Effector CD4-positive, alpha-beta T cell (primary cell): ENCODE results near the gene TMEM38A.

Experiments used
- DNase-seq: peaks from one replicate; pipeline ENCODE4 v3.0.0-alpha.2; 2020
- total RNA-seq: gene quantifications from one replicate; lab custom pipeline; 2026; lab: John Stamatoyannopoulos, UW

TMEM38A gene, protein sequence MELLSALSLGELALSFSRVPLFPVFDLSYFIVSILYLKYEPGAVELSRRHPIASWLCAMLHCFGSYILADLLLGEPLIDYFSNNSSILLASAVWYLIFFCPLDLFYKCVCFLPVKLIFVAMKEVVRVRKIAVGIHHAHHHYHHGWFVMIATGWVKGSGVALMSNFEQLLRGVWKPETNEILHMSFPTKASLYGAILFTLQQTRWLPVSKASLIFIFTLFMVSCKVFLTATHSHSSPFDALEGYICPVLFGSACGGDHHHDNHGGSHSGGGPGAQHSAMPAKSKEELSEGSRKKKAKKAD
- total RNA-seq, result 1.7 reads per million

DNA sequence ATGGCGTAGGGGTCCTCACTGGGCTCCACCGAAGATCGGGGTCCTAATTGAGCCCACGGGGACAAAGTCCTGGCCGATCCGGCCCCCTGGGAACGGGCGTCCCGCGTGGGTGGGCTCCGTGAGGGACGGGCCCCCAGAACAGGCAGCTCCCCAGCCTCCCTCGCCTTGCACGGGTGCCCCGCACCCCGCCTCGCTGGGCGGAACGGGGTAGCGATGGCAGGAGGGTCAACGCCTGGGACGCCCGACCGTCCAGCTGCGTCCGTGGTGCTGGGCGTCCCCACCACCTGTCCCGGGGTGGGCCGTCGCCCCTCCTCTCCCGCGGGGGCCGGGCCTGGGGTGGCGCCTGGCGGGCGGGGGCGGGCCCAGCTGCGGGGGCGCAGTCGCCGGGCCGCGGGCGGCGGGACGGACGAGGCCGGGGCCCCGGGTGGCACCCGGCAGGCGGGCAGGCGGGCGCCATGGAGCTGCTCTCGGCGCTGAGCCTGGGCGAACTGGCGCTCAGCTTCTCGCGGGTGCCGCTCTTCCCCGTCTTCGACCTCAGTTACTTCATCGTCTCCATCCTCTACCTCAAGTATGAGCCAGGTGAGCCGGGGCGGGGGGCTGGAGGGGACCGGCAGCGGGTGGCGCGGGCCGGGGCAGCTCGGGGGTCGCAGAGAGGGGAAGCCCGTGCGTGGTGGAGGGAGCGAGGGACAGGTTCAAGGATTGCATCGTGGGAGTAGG is at the start of gene TMEM38A:
Gene TMEM38A, plus strand, starts transcription at position 377 of the 717 bp plus-strand sequence. Its CDS starts 79 bp downstream, at position 456.
- peak; percentile 24 for DNase-seq

DNA sequence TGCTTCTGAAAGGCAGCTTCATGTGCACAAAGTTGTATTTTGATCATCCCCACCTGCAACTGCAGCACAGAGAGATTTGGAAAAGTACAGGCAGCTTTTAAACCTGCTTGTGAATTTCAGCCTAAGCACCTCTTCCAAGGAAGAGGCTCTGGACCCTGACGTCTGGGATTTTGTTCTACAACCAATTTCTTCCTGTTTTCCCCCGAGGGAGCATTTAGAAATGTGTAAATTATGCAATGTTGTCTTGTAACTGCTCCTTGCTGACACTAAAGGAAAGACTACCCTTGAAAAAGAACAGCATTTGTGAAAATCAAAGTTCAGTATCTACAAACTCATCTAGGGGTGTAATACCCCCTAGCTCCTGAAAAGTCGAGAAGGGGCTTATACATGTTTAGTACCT is 48.3 kb upstream of the TMEM38A start:
- no peak for DNase-seq

- no peak for DNase-seq
Measured at GRCh38 chr19:16613841-16614240, 47.1 kb upstream of the TMEM38A start.

- no peak for DNase-seq
Measured at GRCh38 chr19:16614941-16615340, 46.0 kb upstream of the TMEM38A start.

GRCh38 chr19:16615808-16616207 is 45.1 kb upstream of the TMEM38A start:
- DNase-seq, result no peak

DNA sequence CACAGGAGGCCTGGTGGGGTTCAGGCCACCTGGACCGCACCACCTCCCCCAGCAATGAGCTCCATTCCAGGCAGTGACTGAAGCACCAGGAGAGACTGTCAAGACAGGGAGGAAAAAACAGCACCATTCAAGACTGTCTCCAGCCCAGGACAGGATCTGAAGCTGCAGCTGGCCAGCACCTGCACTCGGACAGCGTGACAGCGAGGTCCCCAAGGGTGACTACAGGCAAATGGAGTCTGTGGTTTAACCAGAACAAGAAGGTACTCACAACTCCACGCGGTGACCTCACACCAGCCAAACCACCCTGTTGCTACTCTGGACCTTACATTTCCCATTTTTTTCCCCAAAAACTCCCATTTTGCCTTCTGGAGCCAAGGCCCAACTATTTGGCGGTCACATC is 42.7 kb upstream of the TMEM38A start:
- DNase-seq, result no peak

DNA sequence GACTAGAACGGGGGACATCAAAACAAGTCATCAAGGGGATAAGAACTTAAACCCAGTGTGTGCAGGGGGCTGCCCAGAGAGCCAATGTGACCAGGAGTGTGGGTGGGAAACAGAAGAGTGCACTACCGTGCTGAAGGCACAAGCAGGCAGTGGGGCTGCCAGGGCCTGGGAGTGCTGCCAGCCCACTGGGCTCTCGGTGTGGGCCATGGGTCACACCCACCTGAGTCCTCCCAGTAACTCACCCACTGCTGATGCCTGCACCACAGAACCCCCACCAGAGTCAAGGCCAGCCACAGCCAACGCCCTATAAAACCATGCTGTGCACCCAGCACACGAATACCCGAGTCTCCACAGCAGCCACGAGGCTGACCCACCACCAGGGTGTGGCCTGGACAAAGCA is 41.5 kb upstream of the TMEM38A start:
- no peak for DNase-seq

DNA sequence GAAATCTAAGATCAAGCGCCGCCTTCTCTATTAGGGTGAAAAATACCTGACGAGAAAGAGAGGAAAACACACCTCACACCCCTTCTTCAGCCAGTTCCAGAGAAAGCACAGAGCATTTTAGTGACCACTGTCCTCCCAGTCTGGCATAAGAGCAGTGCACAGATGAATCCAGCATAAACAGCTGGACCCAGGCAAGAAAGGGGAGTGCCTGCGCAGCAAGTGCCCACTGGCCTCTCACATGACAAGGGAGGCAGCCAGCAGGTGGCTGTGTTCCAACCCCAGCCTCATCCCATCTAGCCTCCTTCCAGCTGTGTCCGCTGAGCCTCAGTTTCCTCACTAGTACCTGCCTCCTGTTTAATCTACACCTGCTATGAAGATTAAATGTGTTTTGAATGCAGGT is 40.9 kb upstream of the TMEM38A start:
- no peak for DNase-seq

DNA sequence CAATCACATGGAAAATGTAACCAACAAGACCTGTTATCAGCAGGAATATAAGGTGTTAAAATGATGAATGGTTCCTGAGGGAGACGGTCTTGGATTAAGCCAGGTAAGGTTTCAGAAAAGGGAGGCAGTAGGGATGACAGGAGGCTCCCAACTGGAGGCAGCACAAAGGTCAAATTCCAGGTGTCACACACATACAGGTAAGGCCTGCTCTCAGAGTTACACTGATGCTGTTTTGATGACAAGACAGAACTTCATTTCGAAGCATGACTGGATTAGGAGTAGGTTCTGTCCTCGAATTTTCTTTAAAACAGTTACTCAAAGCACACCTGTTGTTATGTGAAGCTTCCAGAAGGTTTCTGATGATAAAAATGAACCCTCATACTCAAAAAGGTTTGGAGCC is 40.4 kb upstream of the TMEM38A start:
- DNase-seq, result no peak

DNA sequence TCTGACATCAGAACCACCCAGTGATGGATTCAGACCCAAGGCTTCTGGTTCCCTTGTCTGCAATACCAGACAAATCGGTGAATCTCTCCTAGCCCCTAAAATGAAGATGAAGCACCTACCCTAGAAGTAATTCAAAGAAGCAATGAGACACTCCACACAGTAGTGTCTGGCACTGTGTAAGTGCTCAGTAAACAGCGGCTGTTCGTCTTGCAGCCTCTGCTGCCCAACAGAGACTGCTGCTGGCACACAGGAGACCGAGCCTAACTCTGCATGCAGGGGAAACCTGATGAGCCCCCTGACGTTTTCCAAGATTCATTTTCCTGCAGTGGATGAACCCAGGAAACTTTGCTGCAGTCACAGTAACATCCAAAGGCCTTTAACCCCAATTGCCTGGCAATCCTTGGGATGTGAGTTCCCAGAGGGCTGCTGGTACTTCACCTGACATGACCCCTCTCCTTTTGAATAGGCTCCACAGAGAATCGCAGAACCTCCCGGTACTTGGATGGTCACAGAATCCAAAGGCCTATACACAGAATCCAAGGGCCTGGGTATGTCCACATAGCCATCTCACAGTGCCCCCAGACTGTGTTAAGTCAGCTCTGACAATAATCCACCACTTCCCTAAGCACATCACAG is 39.7 kb upstream of the TMEM38A start:
- no peak for DNase-seq

DNA sequence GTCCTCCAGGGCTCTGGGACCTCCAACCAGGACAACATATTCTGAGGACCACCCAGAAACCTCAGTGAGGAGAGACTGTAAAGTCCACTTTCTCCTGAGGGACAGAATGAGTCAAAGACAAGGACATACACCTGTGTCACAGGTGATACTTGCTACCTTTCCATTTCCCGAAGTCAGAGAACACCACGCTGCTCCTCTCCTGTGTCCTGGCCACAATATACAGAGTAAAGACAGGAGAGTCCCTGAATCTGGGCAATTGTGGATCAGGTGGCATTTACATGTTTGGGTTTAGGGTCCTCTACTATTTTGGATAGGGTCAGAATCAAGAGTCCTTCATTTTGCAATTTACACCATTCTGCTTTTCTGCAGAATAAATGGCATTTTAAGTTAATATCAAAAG is 37.9 kb upstream of the TMEM38A start:
- no peak for DNase-seq

DNA sequence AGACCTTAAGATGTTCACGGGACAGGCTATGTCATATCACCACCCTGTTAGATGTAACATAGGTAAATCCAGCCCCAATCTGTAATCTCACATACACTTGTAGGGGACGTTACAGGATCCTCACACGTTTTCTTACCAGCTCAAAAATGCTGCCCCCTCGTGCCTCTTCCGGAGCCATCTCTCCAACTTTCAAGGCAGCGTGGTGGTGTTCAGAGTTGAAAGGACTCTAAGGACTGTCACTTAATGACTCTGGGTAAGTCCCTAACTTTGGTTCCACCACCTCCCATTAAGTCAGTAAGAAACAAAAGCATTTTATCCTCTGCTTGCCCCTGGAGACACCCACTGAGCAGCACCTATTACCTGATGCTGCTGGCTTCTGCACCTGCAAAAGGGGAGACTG is 37.4 kb upstream of the TMEM38A start:
- no peak for DNase-seq

DNA sequence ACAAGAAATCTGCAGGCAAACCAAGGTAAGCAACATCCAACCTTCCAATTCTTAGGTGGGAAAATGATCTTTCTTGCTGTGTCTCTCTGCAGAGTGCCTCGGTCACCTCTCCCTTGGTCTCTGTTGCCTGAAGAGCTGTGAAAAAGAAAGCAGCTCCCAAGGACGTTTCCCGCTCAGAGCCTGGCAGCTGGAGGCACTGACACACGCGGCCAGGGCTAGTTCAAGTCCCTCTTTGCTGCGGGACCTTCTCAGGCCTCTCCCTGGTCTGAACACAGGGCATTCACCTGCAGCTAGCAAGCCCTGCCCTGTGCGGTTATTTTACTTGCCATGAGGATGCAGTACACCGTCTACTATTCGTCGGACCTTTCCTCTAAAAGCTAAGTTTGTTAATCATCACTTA is 36.7 kb upstream of the TMEM38A start:
- no peak for DNase-seq

DNA sequence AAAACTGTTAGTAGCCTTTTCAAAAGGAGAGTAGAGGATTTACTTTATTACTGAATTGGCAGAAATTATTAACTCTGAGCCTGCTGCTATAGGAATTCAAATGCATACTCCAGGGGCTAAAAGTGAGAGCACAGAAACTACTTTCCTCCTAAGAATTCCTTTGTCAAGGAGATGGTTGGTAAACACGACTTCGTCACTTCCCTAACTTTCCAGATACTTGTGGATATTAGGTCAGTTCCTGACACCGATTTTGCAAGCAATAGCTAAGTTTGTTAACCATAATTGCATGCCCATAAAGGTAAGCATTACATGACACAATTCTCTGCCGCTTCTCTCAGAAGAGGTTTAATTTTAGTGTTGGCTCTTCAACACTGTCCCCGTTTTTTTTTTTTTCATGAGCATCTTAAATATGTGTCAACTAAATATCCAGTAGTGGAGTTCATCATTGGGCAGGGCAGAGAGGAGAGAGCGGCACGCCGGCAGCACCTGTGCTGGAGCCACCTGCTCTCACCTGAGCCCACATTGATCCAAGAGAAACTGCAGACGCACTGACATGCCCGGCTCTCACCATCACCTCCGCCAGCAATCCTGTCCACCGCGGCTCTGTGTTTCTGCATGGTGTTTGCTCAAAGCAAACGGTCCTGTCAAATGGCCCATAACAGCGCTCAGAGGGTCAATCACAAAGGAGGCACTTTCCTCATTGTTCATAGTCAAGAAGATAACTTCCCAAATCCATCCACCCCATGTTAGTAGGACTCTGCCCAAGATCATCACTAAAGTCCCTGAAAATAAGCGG is 35.6 kb upstream of the TMEM38A start:
- no peak for DNase-seq

DNA sequence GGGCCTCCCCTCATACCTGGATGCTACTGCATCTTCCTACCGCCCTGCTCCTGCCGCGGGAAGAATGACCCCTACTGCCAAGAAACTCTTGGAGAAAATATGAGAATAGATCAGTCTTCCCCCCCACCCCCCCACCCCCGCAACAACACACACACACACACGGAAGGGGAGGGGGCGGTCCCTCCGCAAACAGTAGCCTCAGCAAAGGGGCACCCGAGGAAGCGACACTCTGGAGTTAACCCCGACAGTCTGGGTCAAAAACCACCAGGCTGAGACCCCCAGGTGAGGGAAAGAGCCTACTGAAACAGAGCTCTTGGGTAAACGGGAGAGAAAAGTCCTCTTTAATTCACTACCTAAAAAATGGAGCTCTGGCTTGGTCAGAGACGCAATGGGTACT is 34.1 kb upstream of the TMEM38A start:
- no peak for DNase-seq

DNA sequence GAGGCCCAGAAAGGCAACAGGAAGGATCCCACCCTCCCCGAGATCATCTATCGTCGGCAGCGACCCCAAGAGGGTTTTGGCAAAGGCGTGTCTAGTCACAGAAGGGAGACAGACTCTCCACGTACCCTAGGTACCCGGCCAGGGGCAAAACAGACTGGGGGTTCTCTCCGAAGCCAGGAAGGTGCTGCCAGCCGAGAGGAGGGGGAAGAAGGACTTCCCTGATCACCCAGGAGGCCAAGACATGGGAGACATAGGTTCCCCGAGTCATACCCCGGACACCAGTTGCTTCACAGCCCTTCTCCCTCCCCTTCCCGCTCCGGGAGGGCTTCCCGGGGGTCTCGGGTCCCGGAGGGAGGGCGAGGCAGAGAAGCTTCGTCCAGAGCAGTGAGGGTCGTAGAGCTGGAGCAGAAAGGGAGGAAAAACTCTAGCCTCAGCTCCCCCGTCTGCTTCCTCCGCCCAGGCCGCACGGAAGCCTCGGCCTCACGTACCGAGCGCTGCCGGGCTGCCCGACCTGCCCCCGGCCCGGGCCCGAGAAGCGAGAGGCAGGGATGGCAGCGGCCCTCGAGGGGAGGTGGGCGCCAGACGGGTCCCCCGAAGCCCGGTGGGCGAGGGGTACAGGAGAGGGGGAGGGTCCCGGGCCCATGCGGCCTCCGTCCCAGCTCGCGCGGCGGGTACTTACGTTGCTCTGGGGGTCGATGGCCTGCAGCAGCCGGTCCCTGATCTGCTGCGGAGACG is 33.6 kb upstream of the TMEM38A start:
- no peak for DNase-seq

DNA sequence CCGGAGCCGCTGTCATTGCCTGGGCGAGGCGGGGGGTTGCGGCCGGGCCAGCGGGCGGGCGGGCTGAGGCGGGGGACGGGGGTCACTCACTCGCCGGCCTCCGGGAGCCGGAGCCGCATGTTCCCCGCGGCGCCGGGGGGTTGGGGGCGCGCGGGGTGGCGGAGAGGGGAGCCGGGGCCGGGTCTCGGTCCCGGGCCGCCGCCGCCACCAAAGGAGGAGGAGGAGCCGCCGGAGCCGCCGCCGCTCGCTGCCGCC is 33.1 kb upstream of the TMEM38A start:
- DNase-seq, result no peak

- peak; percentile 91 for DNase-seq
Measured at GRCh38 chr19:16628183-16628983, 32.6 kb upstream of the TMEM38A start, which contains the start of gene MED26. Gene MED26, minus strand, starts transcription at chr19:16628204. Its CDS starts 261 bp downstream, at chr19:16627943.

DNA sequence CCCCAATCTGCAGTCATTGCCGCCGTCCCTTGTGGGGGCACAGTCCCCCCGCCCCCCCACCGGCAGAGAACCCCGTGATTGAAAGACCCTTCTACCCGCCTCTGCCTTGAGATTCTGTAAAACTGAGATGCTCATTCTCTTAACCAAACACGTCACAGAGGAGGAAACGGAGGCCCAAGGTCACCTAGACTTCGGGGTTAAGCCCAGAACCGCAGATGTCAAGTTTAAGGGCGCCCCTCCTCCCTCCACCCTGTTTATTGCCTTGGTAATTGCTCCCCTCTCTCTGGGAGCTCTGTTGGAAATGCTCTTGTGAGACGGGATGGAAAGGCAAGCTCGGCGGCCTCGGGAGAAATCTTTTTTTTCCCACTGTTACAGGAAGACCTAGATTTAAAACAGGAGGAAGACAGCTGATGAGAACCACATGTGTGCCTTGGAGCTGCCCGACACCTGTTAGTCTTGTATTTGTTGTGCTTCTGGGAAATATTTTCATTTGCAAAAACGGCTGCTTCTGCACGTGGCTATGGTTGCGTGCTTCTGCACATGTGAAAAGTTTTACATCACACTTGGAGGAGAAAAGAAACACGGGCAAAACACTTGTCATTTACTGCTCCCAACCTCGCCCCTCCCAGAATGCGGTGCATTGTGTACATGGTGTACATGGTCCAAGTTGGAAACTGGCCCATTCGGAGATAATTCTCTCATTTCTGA is 31.8 kb upstream of the TMEM38A start:
- DNase-seq, result no peak

GRCh38 chr19:16631465-16631864 is 29.5 kb upstream of the TMEM38A start:
- DNase-seq, result no peak

DNA sequence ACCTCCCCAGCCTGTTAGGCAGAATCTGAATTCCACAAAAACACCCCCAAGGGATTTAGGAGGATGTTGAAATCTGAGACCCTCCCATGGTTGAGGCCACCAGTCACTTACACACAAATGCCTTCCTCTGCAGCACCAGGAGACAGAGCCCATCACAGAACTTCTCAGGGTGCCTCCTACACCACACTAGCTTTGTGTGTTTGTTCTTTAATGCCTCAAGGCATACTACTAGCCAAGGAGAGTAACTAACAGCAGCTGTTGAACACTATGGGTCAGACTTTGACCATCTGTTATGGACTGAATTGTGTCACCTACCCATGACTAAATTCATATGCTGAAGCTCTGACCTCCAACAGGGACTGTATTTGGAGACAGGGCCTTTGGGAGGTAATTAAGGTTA is 23.4 kb upstream of the TMEM38A start:
- DNase-seq, result no peak
